RWPE2 (cell line): ENCODE results near the gene ZNF544.
"Not testable (repeated sequence)": the region's sequence is repeated elsewhere in the genome, so short reads cannot be mapped to it uniquely, and the experiment has no call there.

Experiments
- ATAC-seq: fragments of 200-7000 bp; cut with Tn5 transposase; 3 replicates; pipeline ENCODE4 v1.9.1; 2021; ENCODE audit warnings: low read depth
- DNase-seq: peaks from one replicate; pipeline ENCODE4 v3.0.0-alpha.2; 2020; ENCODE audit warnings: low spot score
- H3K27ac ChIP-seq: fragments of 450-650 bp; 2 replicates; pipeline ENCODE4 v1.5.1; 2017; ENCODE audit warnings: mild to moderate bottlenecking; ENCODE audit not compliant: poor library complexity, severe bottlenecking
- H3K27me3 ChIP-seq: fragments of 250-450 bp; sonication (Bioruptor Pico); 2 replicates; pipeline ENCODE4 v1.5.1; 2021; ENCODE audit warnings: mild to moderate bottlenecking, moderate library complexity; ENCODE audit not compliant: insufficient read depth, poor library complexity, severe bottlenecking
- H3K36me3 ChIP-seq: fragments of 250-450 bp; sonication (Bioruptor Pico); 2 replicates; pipeline ENCODE4 v1.5.1; 2020; ENCODE audit warnings: low read depth, mild to moderate bottlenecking, moderate library complexity
- H3K4me1 ChIP-seq: fragments of 250-450 bp; sonication (Bioruptor Pico); 2 replicates; pipeline ENCODE4 v1.5.1; 2021; ENCODE audit warnings: mild to moderate bottlenecking, moderate library complexity; ENCODE audit not compliant: insufficient read depth, poor library complexity, severe bottlenecking
- H3K4me3 ChIP-seq: fragments of 250-450 bp; sonication (Bioruptor Pico); 2 replicates; pipeline ENCODE4 v1.5.1; 2021; ENCODE audit warnings: mild to moderate bottlenecking, moderate library complexity; ENCODE audit not compliant: severe bottlenecking
- H3K9me3 ChIP-seq: fragments of 250-450 bp; sonication (Bioruptor Pico); 2 replicates; pipeline ENCODE4 v1.5.1; 2021; ENCODE audit warnings: mild to moderate bottlenecking, moderate library complexity; ENCODE audit not compliant: severe bottlenecking
- TF ChIP-seq, protein P1 (sequence below): fragments of 450-650 bp; IDR thresholded peaks from one replicate; pipeline ENCODE4 v1.5.1; 2017; ENCODE audit warnings: mild to moderate bottlenecking, moderate library complexity; ENCODE audit not compliant: poor library complexity, severe bottlenecking

ZNF544 gene

DNA sequence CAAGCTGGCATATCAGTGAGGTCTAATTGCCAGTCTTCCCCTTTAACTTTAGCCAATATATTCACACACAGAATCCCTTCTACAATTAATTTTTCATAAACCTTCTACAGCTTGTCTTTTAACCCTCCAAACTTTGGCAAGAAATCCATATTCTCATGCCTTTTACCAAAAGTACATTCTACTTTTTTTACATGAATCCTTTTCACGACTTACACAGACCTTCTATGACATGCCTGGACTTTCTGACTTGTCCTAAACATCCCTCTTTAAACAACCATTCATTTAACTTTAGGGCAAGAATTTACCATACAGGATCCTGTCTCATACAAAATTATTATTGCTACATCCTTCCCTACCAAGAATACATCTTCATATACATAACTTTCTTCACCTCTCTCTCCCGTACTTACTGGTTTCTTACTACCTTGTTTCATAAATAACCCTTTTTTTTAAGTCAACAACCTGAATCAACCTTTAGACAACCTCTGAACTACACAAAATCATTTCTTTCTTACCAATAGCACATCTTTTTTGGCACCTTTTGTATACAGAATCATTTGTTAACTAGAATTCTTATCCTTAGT is 23.5 kb downstream of the ZNF544 start:
- Histone ChIP-seq H3K4me1 (no peaks in the 10 kb centered on the region), H3K4me3 (no peak overlapping the region), H3K27ac (no peak overlapping the region), H3K36me3 (peaks cover 96% of the 10 kb centered on the region), H3K27me3 (no peaks in the 10 kb centered on the region), H3K9me3 (peaks cover 39% of the 10 kb centered on the region)
- no peak for DNase-seq
- ATAC-seq = no peak
- TF ChIP-seq, protein P1, sequence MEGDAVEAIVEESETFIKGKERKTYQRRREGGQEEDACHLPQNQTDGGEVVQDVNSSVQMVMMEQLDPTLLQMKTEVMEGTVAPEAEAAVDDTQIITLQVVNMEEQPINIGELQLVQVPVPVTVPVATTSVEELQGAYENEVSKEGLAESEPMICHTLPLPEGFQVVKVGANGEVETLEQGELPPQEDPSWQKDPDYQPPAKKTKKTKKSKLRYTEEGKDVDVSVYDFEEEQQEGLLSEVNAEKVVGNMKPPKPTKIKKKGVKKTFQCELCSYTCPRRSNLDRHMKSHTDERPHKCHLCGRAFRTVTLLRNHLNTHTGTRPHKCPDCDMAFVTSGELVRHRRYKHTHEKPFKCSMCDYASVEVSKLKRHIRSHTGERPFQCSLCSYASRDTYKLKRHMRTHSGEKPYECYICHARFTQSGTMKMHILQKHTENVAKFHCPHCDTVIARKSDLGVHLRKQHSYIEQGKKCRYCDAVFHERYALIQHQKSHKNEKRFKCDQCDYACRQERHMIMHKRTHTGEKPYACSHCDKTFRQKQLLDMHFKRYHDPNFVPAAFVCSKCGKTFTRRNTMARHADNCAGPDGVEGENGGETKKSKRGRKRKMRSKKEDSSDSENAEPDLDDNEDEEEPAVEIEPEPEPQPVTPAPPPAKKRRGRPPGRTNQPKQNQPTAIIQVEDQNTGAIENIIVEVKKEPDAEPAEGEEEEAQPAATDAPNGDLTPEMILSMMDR = no peak

DNA sequence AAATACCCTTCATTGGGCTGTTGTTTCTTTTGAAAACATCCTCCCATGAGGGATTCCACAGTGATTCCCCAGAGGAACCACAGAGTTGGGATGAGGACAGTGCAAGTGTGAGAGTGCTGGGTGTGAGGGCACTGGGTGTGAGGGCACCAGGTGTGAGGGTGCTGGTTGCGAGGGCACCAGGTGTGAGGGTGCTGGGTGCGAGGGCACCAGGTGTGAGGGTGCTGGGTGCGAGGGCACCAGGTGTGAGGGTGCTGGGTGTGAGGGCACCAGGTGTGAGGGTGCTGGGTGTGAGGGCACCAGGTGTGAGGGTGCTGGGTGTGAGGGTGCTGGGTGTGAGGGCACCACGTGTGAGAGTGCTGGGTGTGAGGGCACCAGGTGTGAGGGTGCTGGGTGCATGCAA is 29.5 kb downstream of the ZNF544 start:
- not testable (repeated sequence) for ATAC-seq, H3K4me3 ChIP-seq, H3K27me3 ChIP-seq, H3K27ac ChIP-seq, DNase-seq, H3K4me1 ChIP-seq
- Histone ChIP-seq H3K9me3 (peaks cover 49% of the 10 kb centered on the region), H3K36me3 (peaks cover 85% of the 10 kb centered on the region)

DNA sequence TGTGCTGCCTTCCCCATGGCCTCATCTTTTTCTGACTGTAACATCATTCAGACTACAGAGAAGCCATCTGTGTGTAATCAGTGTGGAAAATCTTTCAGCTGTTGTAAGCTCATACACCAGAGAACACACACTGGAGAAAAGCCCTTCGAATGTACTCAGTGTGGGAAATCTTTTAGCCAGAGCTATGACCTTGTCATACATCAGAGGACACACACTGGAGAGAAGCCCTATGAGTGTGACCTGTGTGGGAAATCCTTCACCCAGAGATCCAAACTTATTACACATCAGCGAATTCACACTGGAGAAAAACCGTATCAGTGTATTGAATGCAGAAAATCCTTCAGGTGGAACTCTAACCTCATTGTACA is 32.9 kb downstream of the ZNF544 start:
- DNase-seq = no peak
- ATAC-seq = no peak
- TF ChIP-seq, protein P1 = no peak
- Histone ChIP-seq H3K9me3 (peaks cover 58% of the 10 kb centered on the region), H3K4me1 (no peaks in the 10 kb centered on the region), H3K4me3 (no peak overlapping the region), H3K27me3 (no peaks in the 10 kb centered on the region), H3K36me3 (peaks cover 67% of the 10 kb centered on the region), H3K27ac (no peak overlapping the region)

DNA sequence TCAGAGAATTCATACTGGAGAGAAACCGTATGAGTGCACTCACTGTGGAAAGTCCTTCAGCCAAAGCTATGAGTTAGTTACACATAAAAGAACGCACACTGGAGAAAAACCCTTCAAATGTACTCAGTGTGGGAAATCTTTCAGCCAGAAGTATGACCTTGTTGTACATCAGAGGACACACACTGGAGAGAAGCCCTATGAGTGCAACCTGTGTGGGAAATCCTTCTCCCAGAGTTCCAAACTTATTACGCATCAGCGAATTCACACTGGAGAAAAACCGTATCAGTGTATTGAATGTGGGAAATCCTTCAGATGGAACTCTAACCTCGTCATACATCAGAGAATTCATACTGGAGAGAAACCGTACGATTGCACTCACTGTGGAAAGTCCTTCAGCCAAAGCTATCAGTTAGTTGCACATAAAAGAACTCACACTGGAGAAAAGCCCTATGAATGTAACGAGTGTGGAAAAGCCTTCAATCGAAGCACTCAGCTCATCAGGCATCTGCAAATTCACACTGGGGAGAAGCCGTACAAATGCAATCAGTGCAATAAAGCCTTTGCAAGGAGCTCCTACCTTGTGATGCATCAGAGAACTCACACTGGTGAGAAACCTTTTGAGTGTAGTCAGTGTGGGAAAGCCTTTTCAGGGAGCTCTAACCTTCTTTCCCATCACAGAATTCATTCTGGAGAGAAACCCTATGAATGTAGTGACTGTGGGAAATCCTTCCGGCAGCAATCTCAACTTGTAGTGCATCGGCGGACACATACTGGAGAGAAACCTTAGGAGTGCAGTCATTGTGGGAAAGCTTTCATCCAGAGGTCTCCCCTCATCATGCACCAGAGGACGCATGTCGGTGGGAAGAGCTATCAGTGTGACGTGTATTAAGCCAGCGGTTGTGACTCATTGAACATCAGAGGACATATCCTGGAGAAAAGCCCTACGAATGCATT is 33.5 kb downstream of the ZNF544 start:
- H3K27ac ChIP-seq = no peak overlapping the region
- H3K9me3 ChIP-seq = peaks cover 65% of the 10 kb centered on the region
- H3K27me3 ChIP-seq = no peaks in the 10 kb centered on the region
- ATAC-seq = no peak
- TF ChIP-seq, protein P1 = no peak
- H3K4me3 ChIP-seq = no peak overlapping the region
- H3K36me3 ChIP-seq = peaks cover 61% of the 10 kb centered on the region
- H3K4me1 ChIP-seq = no peaks in the 10 kb centered on the region
- no peak for DNase-seq

DNA sequence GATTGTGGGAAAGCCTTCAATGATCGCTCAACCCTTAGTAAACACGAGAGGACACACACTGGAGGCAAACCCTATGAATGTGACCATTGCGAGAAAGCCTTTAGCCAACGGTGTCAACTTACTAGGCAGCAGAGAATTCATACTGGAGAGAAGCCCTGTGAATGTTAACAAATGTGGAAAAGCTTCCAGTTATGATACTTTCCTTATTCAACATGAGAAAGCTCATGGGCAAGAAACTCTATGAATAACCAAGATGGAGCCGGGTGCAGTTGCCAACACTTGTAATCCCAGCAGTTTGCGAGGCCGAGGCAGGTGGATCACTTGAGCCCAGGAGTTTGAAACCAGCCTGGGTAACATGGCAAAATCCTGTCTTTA is 34.2 kb downstream of the ZNF544 start:
- H3K9me3 ChIP-seq = peaks cover 65% of the 10 kb centered on the region
- no peak for DNase-seq
- H3K4me1 ChIP-seq = no peaks in the 10 kb centered on the region
- no peaks in the 10 kb centered on the region for H3K27me3 ChIP-seq
- TF ChIP-seq, protein P1 = no peak
- peaks cover 59% of the 10 kb centered on the region for H3K36me3 ChIP-seq
- no peak overlapping the region for H3K4me3 ChIP-seq
- ATAC-seq = no peak
- no peak overlapping the region for H3K27ac ChIP-seq
